HG02884 (cell line): Measurements from ENCODE around the gene LMNTD1.
"Not testable (repeated sequence)": the region's sequence is repeated elsewhere in the genome, so short reads cannot be mapped to it uniquely, and the experiment has no call there.

Experiments
- ATAC-seq: cut with Tn5 transposase; IDR thresholded peaks from one replicate; pipeline ENCODE4 v1.9.1; 2021; ENCODE audit warnings: mild to moderate bottlenecking, moderate library complexity; ENCODE audit not compliant: unreplicated experiment

The LMNTD1 gene

GRCh38 chr12:25433581-25434325 is 119.3 kb downstream of the LMNTD1 start:
- no peak for ATAC-seq

GRCh38 chr12:25433024-25433423 is 120.1 kb downstream of the LMNTD1 start:
- no peak for ATAC-seq

GRCh38 chr12:25427337-25428249 is 125.5 kb downstream of the LMNTD1 start:
- ATAC-seq: no peak

- not testable (repeated sequence) for ATAC-seq
These were observed 126.3 kb downstream of the LMNTD1 start for GRCh38 chr12:25426821-25427220.
